HEK293 (cell line): ENCODE data around the gene LCN9.

Source experiments
- CTCF ChIA-PET: fragments of 350-600 bp; formaldehyde crosslinking; extraction: SDS; loops from one replicate; lab custom pipeline; 2021; ENCODE audit warnings: antibody characterized with exemption; lab: Yijun Ruan, JAX
- POLR2A ChIA-PET: fragments of 300-600 bp; formaldehyde crosslinking; extraction: SDS; loops from one replicate; lab custom pipeline; 2020; ENCODE audit warnings: antibody characterized with exemption, inconsistent platforms; lab: Yijun Ruan, JAX
- H3K27ac ChIP-seq: fragments of 200-500 bp; sonication (Bioruptor generic); 2 replicates; pipeline ENCODE4 v1.5.1; 2014; ENCODE audit warnings: low read depth, low read length, control low read depth, inconsistent platforms; ENCODE audit errors: extremely low read depth
- H3K36me3 ChIP-seq, 2 experiments: fragments of 200-500 bp in 1 of 2; sonication (Bioruptor generic) in 1 of 2; 1 replicate in 1 of 2; 2 replicates in 1 of 2; pipeline ENCODE4 v1.5.1; 2014 to 2017; ENCODE audit warnings: inconsistent platforms in 2 of 2, low read length in 2 of 2; ENCODE audit not compliant: control insufficient read depth in 2 of 2, insufficient read depth in 1 of 2
- H3K4me1 ChIP-seq: fragments of 200-500 bp; sonication (Bioruptor generic); 2 replicates; pipeline ENCODE4 v1.5.1; 2014; ENCODE audit warnings: mild to moderate bottlenecking, low read length, inconsistent platforms; ENCODE audit not compliant: control insufficient read depth, insufficient read depth
- H3K4me3 ChIP-seq: 2 replicates; pipeline ENCODE4 v1.5.1; 2011; ENCODE audit warnings: low read depth, mild to moderate bottlenecking, control low read depth, low read length, moderate library complexity
- H3K9me3 ChIP-seq: fragments of 200-500 bp; sonication (Bioruptor generic); 2 replicates; pipeline ENCODE4 v1.5.1; 2014; ENCODE audit warnings: low read depth, low read length, inconsistent platforms; ENCODE audit not compliant: control insufficient read depth, insufficient read depth
- HIC1 ChIP-seq: fragments of 450-650 bp; formaldehyde crosslinking; IDR thresholded peaks from 2 replicates; pipeline ENCODE4 v1.5.1; 2016; ENCODE audit warnings: missing biosample characterization, missing genetic modification characterization
- HOXD13 ChIP-seq: sonication (generic); formaldehyde crosslinking; IDR thresholded peaks from 2 replicates; pipeline ENCODE4 v1.8.0; 2022; ENCODE audit warnings: missing genetic modification reagents, borderline replicate concordance
- PATZ1 ChIP-seq: fragments of 450-650 bp; formaldehyde crosslinking; IDR thresholded peaks from 2 replicates; pipeline ENCODE4 v1.5.1; 2016; ENCODE audit warnings: missing biosample characterization, missing genetic modification characterization
- SP2 ChIP-seq: fragments of 450-650 bp; formaldehyde crosslinking; IDR thresholded peaks from 2 replicates; pipeline ENCODE4 v1.5.1; 2016; ENCODE audit warnings: missing biosample characterization, missing genetic modification characterization
- TSHZ1 ChIP-seq: fragments of 450-650 bp; formaldehyde crosslinking; IDR thresholded peaks from 2 replicates; pipeline ENCODE4 v1.5.1; 2016; ENCODE audit warnings: missing biosample characterization, missing genetic modification characterization, borderline replicate concordance
- ZBTB11 ChIP-seq: fragments of 450-650 bp; formaldehyde crosslinking; conservative IDR thresholded peaks from 2 replicates; pipeline ENCODE4 v1.5.1; 2016; ENCODE audit warnings: low read depth, missing biosample characterization, missing genetic modification characterization
- ZBTB20 ChIP-seq: fragments of 450-650 bp; formaldehyde crosslinking; IDR thresholded peaks from 2 replicates; pipeline ENCODE4 v1.5.1; 2016; ENCODE audit warnings: missing biosample characterization, missing genetic modification characterization
- ZFP37 ChIP-seq: fragments of 450-650 bp; formaldehyde crosslinking; IDR thresholded peaks from 2 replicates; pipeline ENCODE4 v1.5.1; 2016; ENCODE audit warnings: missing biosample characterization, missing genetic modification characterization
- ZNF169 ChIP-seq: fragments of 450-650 bp; formaldehyde crosslinking; IDR thresholded peaks from 2 replicates; pipeline ENCODE4 v1.5.1; 2016; ENCODE audit warnings: missing biosample characterization, missing genetic modification characterization
- ZNF280D ChIP-seq: fragments of 450-650 bp; formaldehyde crosslinking; IDR thresholded peaks from 2 replicates; pipeline ENCODE4 v1.5.1; 2016; ENCODE audit warnings: missing biosample characterization, missing genetic modification characterization
- ZNF549 ChIP-seq: fragments of 450-650 bp; IDR thresholded peaks from 2 replicates; pipeline ENCODE4 v1.5.1; 2018; ENCODE audit warnings: missing biosample characterization, missing genetic modification characterization, mild to moderate bottlenecking, inconsistent platforms, moderate library complexity
- ZNF677 ChIP-seq: fragments of 450-650 bp; IDR thresholded peaks from 2 replicates; pipeline ENCODE4 v1.5.0; 2018; ENCODE audit warnings: missing biosample characterization, mild to moderate bottlenecking, missing genetic modification characterization, moderate library complexity

LCN9 gene

GRCh38 chr9:135663451-135663770, 302 bp downstream of the LCN9 start:
- H3K36me3 ChIP-seq: no peaks in the 10 kb centered on the region
- ChIA-PET POLR2A (no interaction called here), CTCF (no interaction called here)
- H3K9me3 ChIP-seq: no peaks in the 10 kb centered on the region
- H3K4me1 ChIP-seq: no peaks in the 10 kb centered on the region
- no peak overlapping the region for H3K27ac ChIP-seq
- no peak overlapping the region for H3K4me3 ChIP-seq
- TF ChIP-seq SP2 (tag by site-specific recombination): no peak
- TF ChIP-seq, all 188 proteins: peak for 0

GRCh38 chr9:135663857-135664256, 748 bp downstream of the LCN9 start:
- H3K36me3 ChIP-seq: no peaks in the 10 kb centered on the region
- H3K27ac ChIP-seq: no peak overlapping the region
- TF ChIP-seq ZNF677 (no peak), ZNF280D (tag by site-specific recombination) (no peak), ZBTB20 (tag by site-specific recombination) (no peak), ZNF549 (tag by site-specific recombination) (no peak), PATZ1 (tag by site-specific recombination) (no peak), HIC1 (tag by site-specific recombination) (no peak), TSHZ1 (tag by site-specific recombination) (no peak), ZNF169 (no peak), ZBTB11 (tag by site-specific recombination) (no peak), ZFP37 (no peak), HOXD13 (CRISPR knock-in tag) (no peak)
- no peaks in the 10 kb centered on the region for H3K4me1 ChIP-seq
- no peaks in the 10 kb centered on the region for H3K9me3 ChIP-seq
- H3K4me3 ChIP-seq: no peak overlapping the region
- POLR2A ChIA-PET: no interaction called here
- CTCF ChIA-PET: no interaction called here
